IMR-90 (cell line): Measurements from ENCODE around the gene KRTAP10-11. TPM values are rescaled to one million over a fixed set of nuclear protein-coding genes. Genes with fewer than 3 reads are reported as not detected.

Experiments used
- ATAC-seq: fragments of 200-7000 bp; cut with Tn5 transposase; 2 replicates; pipeline ENCODE4 v1.9.1; 2020; ENCODE audit warnings: low read depth, mild to moderate bottlenecking, moderate library complexity
- BruUV-seq: library from RNA; stranded (reverse); fragments of 400-500 nt; replicated peaks from 2 replicates; lab custom pipeline; 2021; lab: Mats Ljungman, UMichigan
- CTCF ChIA-PET: fragments of 300-600 bp; formaldehyde crosslinking; extraction: SDS; loops from one replicate; lab custom pipeline; 2021; ENCODE audit warnings: antibody characterized with exemption; lab: Yijun Ruan, JAX
- POLR2A ChIA-PET: fragments of 300-600 bp; sonication (Branson Sonifier 250); formaldehyde crosslinking; loops from one replicate; lab custom pipeline; 2022; ENCODE audit warnings: antibody characterized with exemption; ENCODE audit not compliant: unreplicated experiment; lab: Charles Lee
- DNase-seq: peaks from one replicate; pipeline ENCODE4 v3.0.0; 2013
- H2AFZ ChIP-seq: replicated peaks from 2 replicates; pipeline ENCODE3; 2013; ENCODE audit warnings: low read length, mild to moderate bottlenecking; ENCODE audit not compliant: poor library complexity
- H2AK5ac ChIP-seq: 2 replicates; pipeline ENCODE4 v1.6.1; 2013; ENCODE audit warnings: low read depth, low read length, inconsistent platforms
- H2AK9ac ChIP-seq: replicated peaks from 2 replicates; pipeline ENCODE3; 2013; ENCODE audit warnings: mild to moderate bottlenecking, low read depth, low read length, moderate library complexity; ENCODE audit not compliant: poor library complexity
- H2BK120ac ChIP-seq: 2 replicates; pipeline ENCODE4 v1.6.1; 2013; ENCODE audit warnings: low read depth, low read length, inconsistent platforms
- H2BK15ac ChIP-seq: 3 replicates; pipeline ENCODE4 v1.6.1; 2013; ENCODE audit warnings: low read depth, low read length, inconsistent platforms
- H2BK20ac ChIP-seq: 2 replicates; pipeline ENCODE4 v1.6.1; 2013; ENCODE audit warnings: low read depth, mild to moderate bottlenecking, inconsistent platforms, low read length, moderate library complexity
- H2BK5ac ChIP-seq: 2 replicates; pipeline ENCODE4 v1.6.1; 2013; ENCODE audit warnings: mild to moderate bottlenecking, low read depth, low read length, inconsistent platforms; ENCODE audit not compliant: poor library complexity, severe bottlenecking
- H3K14ac ChIP-seq: replicated peaks from 2 replicates; pipeline ENCODE4 v1.6.1; 2013; ENCODE audit warnings: low read depth, low read length, inconsistent platforms
- H3K18ac ChIP-seq: 2 replicates; pipeline ENCODE4 v1.6.1; 2013; ENCODE audit warnings: low read depth, low read length, control low read depth
- H3K23ac ChIP-seq: 2 replicates; pipeline ENCODE4 v1.6.1; 2013; ENCODE audit warnings: low read depth, low read length, inconsistent platforms
- H3K27ac ChIP-seq: 2 replicates; pipeline ENCODE4 v1.5.1; 2013; ENCODE audit warnings: mild to moderate bottlenecking, control low read depth, low read length; ENCODE audit not compliant: insufficient read depth
- H3K27me3 ChIP-seq: 2 replicates; pipeline ENCODE4 v1.6.1; 2013; ENCODE audit warnings: low read length; ENCODE audit not compliant: control insufficient read depth, insufficient read depth
- H3K36me3 ChIP-seq: 2 replicates; pipeline ENCODE4 v1.6.1; 2013; ENCODE audit warnings: low read length, mixed read lengths; ENCODE audit not compliant: control insufficient read depth, insufficient read depth
- H3K4ac ChIP-seq: 2 replicates; pipeline ENCODE4 v1.6.1; 2013; ENCODE audit warnings: low read depth, low read length, inconsistent platforms
- H3K4me1 ChIP-seq: 2 replicates; pipeline ENCODE4 v1.6.1; 2013; ENCODE audit warnings: low read length, mixed read lengths; ENCODE audit not compliant: control insufficient read depth, insufficient read depth
- H3K4me2 ChIP-seq: 2 replicates; pipeline ENCODE4 v1.6.1; 2013; ENCODE audit warnings: low read depth, mild to moderate bottlenecking, control low read depth, low read length, moderate library complexity
- H3K4me3 ChIP-seq: 2 replicates; pipeline ENCODE4 v1.5.1; 2013; ENCODE audit warnings: low read depth, mild to moderate bottlenecking, control low read depth, low read length, moderate library complexity; ENCODE audit not compliant: insufficient read depth
- H3K56ac ChIP-seq: 2 replicates; pipeline ENCODE4 v1.6.1; 2013; ENCODE audit warnings: low read length, inconsistent platforms; ENCODE audit not compliant: insufficient read depth; ENCODE audit errors: extremely low read depth
- H3K79me1 ChIP-seq, 2 experiments: 2 replicates each; pipeline ENCODE4 v1.6.1; 2013; ENCODE audit warnings: low read length in 2 of 2, inconsistent platforms in 1 of 2, low read depth in 1 of 2
- H3K9ac ChIP-seq: 2 replicates; pipeline ENCODE4 v1.6.1; 2013; ENCODE audit warnings: low read depth, low read length, control low read depth
- H3K9me1 ChIP-seq: 2 replicates; pipeline ENCODE4 v1.6.1; 2013; ENCODE audit warnings: low read length, inconsistent platforms; ENCODE audit not compliant: insufficient read depth
- H3K9me3 ChIP-seq: 2 replicates; pipeline ENCODE4 v1.6.1; 2013; ENCODE audit warnings: low read length; ENCODE audit not compliant: control insufficient read depth, insufficient read depth
- H4K20me1 ChIP-seq: 2 replicates; pipeline ENCODE4 v1.6.1; 2013; ENCODE audit warnings: low read length, inconsistent platforms; ENCODE audit not compliant: insufficient read depth
- H4K5ac ChIP-seq: 2 replicates; pipeline ENCODE4 v1.6.1; 2013; ENCODE audit warnings: mild to moderate bottlenecking, low read depth, low read length, control low read depth
- H4K8ac ChIP-seq, 2 experiments: 2 replicates each; pipeline ENCODE4 v1.6.1; 2013; ENCODE audit warnings: low read depth in 2 of 2, low read length in 2 of 2, control low read depth in 1 of 2, inconsistent platforms in 1 of 2
- H4K91ac ChIP-seq: 2 replicates; pipeline ENCODE4 v1.6.1; 2013; ENCODE audit warnings: low read depth, low read length, inconsistent platforms; ENCODE audit not compliant: insufficient read depth
- RFX5 ChIP-seq: IDR thresholded peaks from 2 replicates; pipeline ENCODE4 v1.8.0; 2012; ENCODE audit warnings: low read depth, mild to moderate bottlenecking, low read length, moderate library complexity
- WGBS, 2 experiments: methylation state at CpG; one replicate each; pipeline versions ENCODE4 v1.1.5 to v1.1.7; 2013; ENCODE audit warnings: missing lambda C conversion rate in 2 of 2; ENCODE audit not compliant: insufficient read length in 1 of 2; ENCODE audit errors: extremely low coverage in 2 of 2; 5-methylcytosine and 5-hydroxymethylcytosine counted together
- dilution Hi-C: fragments of 300-500 bp; cut with HindIII; formaldehyde crosslinking; loops from one replicate; pipeline ENCODE4 v1.14.3; 2018; ENCODE audit warnings: low sequenced_read_pairs; ENCODE audit not compliant: unreplicated experiment
- in situ Hi-C: fragments of 300-500 bp; cut with MboI; formaldehyde crosslinking; loops from 3 replicates; pipeline ENCODE4 v1.14.3; 2019; ENCODE audit warnings: low sequenced_read_pairs, inconsistent platforms, mixed read lengths
- intact Hi-C: fragments of 100-400 bp; cut with micrococcal nuclease; formaldehyde crosslinking; loops from 2 replicates; pipeline ENCODE4 v1.10.0; 2022
- polyA plus RNA-seq, 3 experiments: library from polyadenylated mRNA; depleted of rRNA; stranded (reverse); fragments of >200 nt; gene quantifications; 2 replicates each; pipeline ENCODE4 v1.2.3, GENCODE V29; 2012; ENCODE audit warnings: low replicate concordance in 1 of 3
- total RNA-seq: library from RNA; depleted of rRNA; stranded (reverse); fragments of >200 nt; gene quantifications from 2 replicates; pipeline ENCODE4 v1.2.3, GENCODE V29; 2012
- TF ChIP-seq, protein P1 (sequence below): fragments of 150-350 bp; IDR thresholded peaks from 2 replicates; pipeline ENCODE4 v1.6.1; 2017; ENCODE audit warnings: mild to moderate bottlenecking, antibody characterized with exemption, low read length, low read depth

Gene KRTAP10-11
- total and polyA plus RNA-seq, 2 of the 4 experiments (the other 2 are of a cell fraction): not detected

- Histone ChIP-seq H3K14ac (no peak overlapping the region), H4K91ac (no peak overlapping the region), H3K36me3 (no peaks in the 10 kb centered on the region), H2BK20ac (no peak overlapping the region), H3K4ac (no peak overlapping the region), H3K18ac (no peak overlapping the region), H2BK5ac (no peak overlapping the region), H3K4me3 (no peak overlapping the region), H2AK9ac (no peak overlapping the region), H3K9me3 (no peaks in the 10 kb centered on the region), H3K27me3 (peaks cover 2% of the 10 kb centered on the region), H3K56ac (no peak overlapping the region), H2BK15ac (no peak overlapping the region), H3K27ac (no peak overlapping the region), H3K9ac (no peak overlapping the region), H3K23ac (no peak overlapping the region), H2AK5ac (no peak overlapping the region), H3K9me1 (no peaks in the 10 kb centered on the region), H3K4me2 (no peak overlapping the region), H2AFZ (no peak overlapping the region), H3K79me1 (no peaks in the 10 kb centered on the region), H4K8ac (no peak overlapping the region), H2BK120ac (no peak overlapping the region), H3K4me1 (no peaks in the 10 kb centered on the region), H4K5ac (no peak overlapping the region), H4K20me1 (no peaks in the 10 kb centered on the region)
- dilution Hi-C loops: no loop called here
- no TSS peak for BruUV-seq
- intact Hi-C loops: no loop called here
- no peak for ATAC-seq
- DNase-seq: no peak
- 26% methylated on average over 4 of the region's 8 CpGs; no CpG with 5 or more reads in 1 of the 2 experiments for WGBS, 2 experiments
- ChIA-PET POLR2A (no interaction called here), CTCF (no interaction called here)
- no peak for TF ChIP-seq RFX5
- TF ChIP-seq, protein P1, sequence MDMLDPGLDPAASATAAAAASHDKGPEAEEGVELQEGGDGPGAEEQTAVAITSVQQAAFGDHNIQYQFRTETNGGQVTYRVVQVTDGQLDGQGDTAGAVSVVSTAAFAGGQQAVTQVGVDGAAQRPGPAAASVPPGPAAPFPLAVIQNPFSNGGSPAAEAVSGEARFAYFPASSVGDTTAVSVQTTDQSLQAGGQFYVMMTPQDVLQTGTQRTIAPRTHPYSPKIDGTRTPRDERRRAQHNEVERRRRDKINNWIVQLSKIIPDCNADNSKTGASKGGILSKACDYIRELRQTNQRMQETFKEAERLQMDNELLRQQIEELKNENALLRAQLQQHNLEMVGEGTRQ: no peak
- in situ Hi-C loops: no loop called here
Measured at GRCh38 chr21:44603911-44604310, 42.3 kb upstream of the KRTAP10-11 start.
